Activated naive CD8-positive, alpha-beta T cell treated with anti-CD3 and anti-CD28 coated beads for 36 hours (primary cell): ENCODE results near the gene GABRD. TPM values are rescaled to one million over a fixed set of nuclear protein-coding genes. Genes with fewer than 3 reads are reported as not detected.

Experiments used
- DNase-seq: peaks from one replicate; pipeline ENCODE4 v3.0.0; 2021
- H3K27ac Mint-ChIP-seq: one replicate; pipeline ENCODE4 v1.8.0; 2022; ENCODE audit warnings: mild to moderate bottlenecking, moderate library complexity, mixed read lengths
- H3K27me3 Mint-ChIP-seq: one replicate; pipeline ENCODE4 v1.8.0; 2022; ENCODE audit warnings: mild to moderate bottlenecking, mixed read lengths
- H3K36me3 Mint-ChIP-seq: one replicate; pipeline ENCODE4 v1.8.0; 2021; ENCODE audit warnings: mild to moderate bottlenecking, mixed read lengths
- H3K4me1 Mint-ChIP-seq: one replicate; pipeline ENCODE4 v1.8.0; 2021; ENCODE audit warnings: mixed read lengths
- H3K4me3 Mint-ChIP-seq: one replicate; pipeline ENCODE4 v1.8.0; 2022; ENCODE audit warnings: mild to moderate bottlenecking, moderate library complexity, mixed read lengths
- H3K9me3 Mint-ChIP-seq: one replicate; pipeline ENCODE4 v1.8.0; 2022; ENCODE audit warnings: mixed read lengths
- total RNA-seq, 2 experiments: library from RNA; stranded (reverse); gene quantifications; one replicate each; pipeline ENCODE4 v1.2.3, GENCODE V29; 2021

GABRD gene
- total RNA-seq, 2 experiments from 2014 or later, result not detected

DNA sequence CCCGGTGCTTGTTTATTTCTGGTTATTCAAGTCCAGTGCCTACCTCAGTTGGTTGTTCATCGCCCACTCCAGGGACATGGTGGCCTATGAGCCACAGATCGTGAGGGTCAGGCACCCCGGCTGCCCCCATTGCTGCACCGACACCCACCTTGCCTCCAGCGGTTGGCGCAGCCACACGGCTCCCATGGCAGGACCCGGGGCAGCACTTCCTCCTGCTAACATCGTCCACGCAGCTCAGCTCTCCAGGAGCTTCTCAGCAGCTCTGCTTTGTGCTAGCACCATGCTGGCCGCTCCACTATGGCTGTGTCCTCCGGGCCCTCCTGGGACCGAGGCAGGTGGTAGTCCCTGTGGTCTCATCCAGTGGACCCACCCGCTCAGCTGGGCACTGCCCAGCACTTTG, 17.1 kb downstream of the GABRD start:
- Mint-ChIP-seq H3K36me3 (no peaks in the 10 kb centered on the region), H3K9me3 (no peaks in the 10 kb centered on the region), H3K27ac (no peak overlapping the region), H3K4me3 (no peak overlapping the region), H3K4me1 (no peaks in the 10 kb centered on the region), H3K27me3 (no peaks in the 10 kb centered on the region)
- DNase-seq, result no peak

DNA sequence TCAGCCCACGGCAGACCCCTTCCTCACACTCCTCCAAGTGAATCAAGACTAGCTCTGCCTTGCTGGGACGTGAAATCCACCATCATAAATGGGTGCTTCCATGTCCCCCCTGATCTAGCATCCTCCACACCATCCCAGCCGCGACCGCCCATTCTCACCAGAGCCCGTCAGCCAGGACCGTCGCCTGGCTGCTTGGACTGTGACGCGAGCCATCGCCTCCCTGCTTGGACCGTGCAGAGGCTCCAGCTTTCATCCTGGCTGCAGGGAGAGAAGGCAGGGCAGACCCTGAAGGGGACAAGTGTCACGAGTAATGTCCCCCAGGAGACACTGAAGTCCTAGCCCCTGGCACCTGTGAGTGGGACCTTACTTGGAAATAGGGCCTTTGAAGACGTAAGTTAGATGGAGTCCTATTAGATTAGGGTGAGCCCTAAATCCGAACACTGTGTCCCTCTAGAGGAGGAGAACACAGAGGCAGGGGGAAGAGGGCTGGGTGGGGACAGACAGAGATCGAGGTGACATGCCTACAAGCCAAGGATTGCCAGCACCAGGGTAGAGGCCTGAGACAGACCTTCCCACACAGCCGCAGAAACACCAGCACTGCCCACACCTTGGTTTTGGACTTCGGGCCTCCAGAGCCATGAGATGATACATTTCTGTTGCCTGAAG, 18.3 kb downstream of the GABRD start:
- Mint-ChIP-seq H3K27me3 (no peaks in the 10 kb centered on the region), H3K9me3 (no peaks in the 10 kb centered on the region), H3K36me3 (no peaks in the 10 kb centered on the region), H3K4me1 (no peaks in the 10 kb centered on the region), H3K27ac (no peak overlapping the region), H3K4me3 (no peak overlapping the region)
- no peak for DNase-seq

GRCh38 chr1:2038229-2038628, 19.1 kb downstream of the GABRD start:
- H3K9me3 Mint-ChIP-seq, result no peaks in the 10 kb centered on the region
- H3K36me3 Mint-ChIP-seq, result no peaks in the 10 kb centered on the region
- H3K27ac Mint-ChIP-seq, result no peak overlapping the region
- no peaks in the 10 kb centered on the region for H3K27me3 Mint-ChIP-seq
- H3K4me3 Mint-ChIP-seq, result no peak overlapping the region
- H3K4me1 Mint-ChIP-seq, result no peaks in the 10 kb centered on the region
- no peak for DNase-seq

GRCh38 chr1:2039251-2039650, 20.1 kb downstream of the GABRD start:
- H3K4me1 Mint-ChIP-seq, result peaks cover 2% of the 10 kb centered on the region
- H3K27me3 Mint-ChIP-seq, result no peaks in the 10 kb centered on the region
- H3K9me3 Mint-ChIP-seq, result no peaks in the 10 kb centered on the region
- H3K4me3 Mint-ChIP-seq, result no peak overlapping the region
- no peaks in the 10 kb centered on the region for H3K36me3 Mint-ChIP-seq
- H3K27ac Mint-ChIP-seq, result no peak overlapping the region
- DNase-seq, result no peak

GRCh38 chr1:2041305-2041704, 22.2 kb downstream of the GABRD start:
- H3K4me3 Mint-ChIP-seq, result no peak overlapping the region
- peaks cover 6% of the 10 kb centered on the region for H3K27me3 Mint-ChIP-seq
- H3K27ac Mint-ChIP-seq, result no peak overlapping the region
- H3K9me3 Mint-ChIP-seq, result no peaks in the 10 kb centered on the region
- DNase-seq, result no peak
- peaks cover 8% of the 10 kb centered on the region for H3K4me1 Mint-ChIP-seq
- no peaks in the 10 kb centered on the region for H3K36me3 Mint-ChIP-seq

GRCh38 chr1:2041887-2042286, 22.7 kb downstream of the GABRD start:
- no peaks in the 10 kb centered on the region for H3K36me3 Mint-ChIP-seq
- no peaks in the 10 kb centered on the region for H3K9me3 Mint-ChIP-seq
- H3K27ac Mint-ChIP-seq, result no peak overlapping the region
- peaks cover 6% of the 10 kb centered on the region for H3K27me3 Mint-ChIP-seq
- no peak overlapping the region for H3K4me3 Mint-ChIP-seq
- H3K4me1 Mint-ChIP-seq, result peaks cover 8% of the 10 kb centered on the region
- no peak for DNase-seq

- H3K9me3 Mint-ChIP-seq, result no peaks in the 10 kb centered on the region
- H3K27ac Mint-ChIP-seq, result no peak overlapping the region
- H3K4me1 Mint-ChIP-seq, result peaks cover 8% of the 10 kb centered on the region
- no peaks in the 10 kb centered on the region for H3K36me3 Mint-ChIP-seq
- no peak for DNase-seq
- no peak overlapping the region for H3K4me3 Mint-ChIP-seq
- H3K27me3 Mint-ChIP-seq, result peaks cover 7% of the 10 kb centered on the region
These were observed 24.0 kb downstream of the GABRD start for GRCh38 chr1:2042830-2043773.

GRCh38 chr1:2043886-2044285, 24.7 kb downstream of the GABRD start:
- H3K27ac Mint-ChIP-seq, result no peak overlapping the region

DNA sequence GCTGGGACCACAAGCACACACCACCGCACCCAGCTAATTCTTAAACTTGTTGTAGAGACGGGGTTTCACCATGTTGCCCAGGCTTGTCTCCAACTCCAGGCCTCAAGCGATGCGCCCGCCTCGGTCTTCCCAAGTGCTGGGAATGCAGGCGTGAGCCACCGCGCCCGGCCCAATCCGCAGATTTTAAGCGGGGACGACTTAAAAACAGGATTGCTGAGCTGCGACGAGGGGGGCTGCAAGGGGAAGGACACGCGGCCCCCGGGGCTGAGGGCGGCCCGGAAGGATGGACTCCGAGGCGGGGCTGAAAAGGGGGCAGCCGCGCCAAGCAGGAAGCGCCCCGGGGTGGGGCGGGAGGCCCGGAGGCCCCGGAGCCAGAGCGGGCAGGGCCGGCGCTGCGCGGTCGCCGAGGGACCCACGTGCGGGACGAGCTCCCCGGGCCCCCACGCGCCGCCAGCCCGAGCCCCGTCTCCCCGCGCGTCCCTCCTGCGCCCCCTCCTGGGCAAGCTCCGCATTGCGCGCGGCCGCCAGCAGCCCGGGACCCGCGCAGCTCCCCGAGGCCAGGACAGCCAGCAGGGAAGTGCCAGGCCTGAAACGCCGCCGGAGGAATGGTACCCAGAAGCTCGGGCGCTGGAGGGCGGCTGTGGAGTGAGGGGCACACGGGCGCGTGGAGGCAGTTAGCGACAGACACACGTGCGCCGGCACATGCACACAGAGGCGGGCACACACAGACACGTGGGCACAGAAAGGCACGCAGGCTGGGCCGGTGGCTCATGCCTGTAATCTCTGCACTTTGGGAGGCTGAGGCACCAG, 25.6 kb downstream of the GABRD start:
- H3K9me3 Mint-ChIP-seq, result no peaks in the 10 kb centered on the region
- peak; percentile 89 for DNase-seq
- H3K27me3 Mint-ChIP-seq, result peaks cover 21% of the 10 kb centered on the region
- H3K27ac Mint-ChIP-seq, result peak overlapping the region; percentile 42
- peaks cover 14% of the 10 kb centered on the region for H3K4me1 Mint-ChIP-seq
- H3K36me3 Mint-ChIP-seq, result no peaks in the 10 kb centered on the region
- H3K4me3 Mint-ChIP-seq, result peak overlapping the region; percentile 69

More at GRCh38 chr1:2043886-2044285, 24.7 kb downstream of the GABRD start:
- no peak for DNase-seq
- peaks cover 15% of the 10 kb centered on the region for H3K27me3 Mint-ChIP-seq
- H3K4me1 Mint-ChIP-seq, result peaks cover 8% of the 10 kb centered on the region
- H3K36me3 Mint-ChIP-seq, result no peaks in the 10 kb centered on the region
- no peaks in the 10 kb centered on the region for H3K9me3 Mint-ChIP-seq
- H3K4me3 Mint-ChIP-seq, result peak overlapping the region; percentile 60

- peaks cover 21% of the 10 kb centered on the region for H3K27me3 Mint-ChIP-seq
- peak overlapping the region; percentile 69 for H3K4me3 Mint-ChIP-seq
- H3K27ac Mint-ChIP-seq, result peak overlapping the region; percentile 10
- peaks cover 14% of the 10 kb centered on the region for H3K4me1 Mint-ChIP-seq
- no peak for DNase-seq
- H3K36me3 Mint-ChIP-seq, result no peaks in the 10 kb centered on the region
- no peaks in the 10 kb centered on the region for H3K9me3 Mint-ChIP-seq
These were observed 26.5 kb downstream of the GABRD start for GRCh38 chr1:2045468-2046173.

DNA sequence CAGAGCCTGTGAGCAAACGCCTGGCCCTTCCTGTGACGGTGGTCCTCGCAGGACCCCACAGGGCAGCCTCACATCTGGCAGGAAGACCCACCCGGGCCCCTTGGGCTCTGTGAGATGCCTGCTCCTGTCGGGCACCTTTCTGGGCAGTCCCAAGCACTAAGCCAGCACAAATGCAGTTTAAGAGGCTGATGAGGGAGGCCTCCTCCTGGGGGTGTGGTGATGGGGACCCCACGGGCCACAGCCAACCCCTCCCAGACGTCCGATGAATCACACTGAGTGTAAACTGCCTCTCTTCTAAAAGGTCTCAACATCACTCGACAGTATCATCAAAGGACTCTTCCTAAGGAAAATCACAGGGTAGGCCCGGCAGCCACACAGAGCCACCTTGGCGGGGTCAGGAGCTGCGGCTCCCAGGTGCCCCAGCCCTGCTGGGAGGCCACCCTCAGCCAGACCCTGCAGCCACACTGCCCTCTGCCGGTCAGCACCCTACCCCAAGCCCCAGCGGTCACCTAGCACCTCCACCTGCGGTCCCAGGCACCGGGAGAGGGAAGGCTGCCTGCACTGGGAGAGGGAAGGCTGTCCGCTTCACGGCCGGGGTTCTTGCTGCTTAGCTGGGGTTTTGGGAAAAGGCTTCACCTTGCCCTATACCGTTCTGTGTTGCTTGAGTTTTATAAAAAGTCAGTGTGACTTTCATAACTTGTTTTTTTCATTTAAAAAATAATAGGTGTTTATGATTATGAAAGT, 27.2 kb downstream of the GABRD start:
- no peaks in the 10 kb centered on the region for H3K36me3 Mint-ChIP-seq
- DNase-seq, result peak; percentile 57
- H3K4me3 Mint-ChIP-seq, result no peak overlapping the region
- no peaks in the 10 kb centered on the region for H3K9me3 Mint-ChIP-seq
- peaks cover 14% of the 10 kb centered on the region for H3K4me1 Mint-ChIP-seq
- H3K27ac Mint-ChIP-seq, result no peak overlapping the region
- peaks cover 21% of the 10 kb centered on the region for H3K27me3 Mint-ChIP-seq

GRCh38 chr1:2046953-2047748, 28.0 kb downstream of the GABRD start:
- no peak overlapping the region for H3K4me3 Mint-ChIP-seq
- DNase-seq, result no peak
- peaks cover 21% of the 10 kb centered on the region for H3K27me3 Mint-ChIP-seq
- no peak overlapping the region for H3K27ac Mint-ChIP-seq
- no peaks in the 10 kb centered on the region for H3K9me3 Mint-ChIP-seq
- no peaks in the 10 kb centered on the region for H3K36me3 Mint-ChIP-seq
- peaks cover 14% of the 10 kb centered on the region for H3K4me1 Mint-ChIP-seq
